ENCODE data around the gene NR3C2.
"Not testable (repeated sequence)": the region's sequence is repeated elsewhere in the genome, so short reads cannot be mapped to it uniquely, and the experiment has no call there.

The NR3C2 gene

GRCh38 chr4:148112231-148112982 is 329.8 kb downstream of the NR3C2 start:
- DNase-seq (ENCODE audit: low read depth), result peak; percentile 19

- DNase-seq (ENCODE audit: low read depth), result no peak
Observed at GRCh38 chr4:148110169-148110568, 332.0 kb downstream of the NR3C2 start.

- DNase-seq (ENCODE audit: low read depth), result no peak
Observed at GRCh38 chr4:148109216-148109615, 333.0 kb downstream of the NR3C2 start.

- DNase-seq (ENCODE audit: low read depth), result no peak
Observed at GRCh38 chr4:148108766-148109165, 333.4 kb downstream of the NR3C2 start.

GRCh38 chr4:148103597-148104355 is 338.4 kb downstream of the NR3C2 start:
- no peak for DNase-seq (ENCODE audit: low read depth)

- DNase-seq (ENCODE audit: low read depth), result no peak
Observed at GRCh38 chr4:148101790-148102189, 340.4 kb downstream of the NR3C2 start.

- DNase-seq (ENCODE audit: low read depth), result no peak
Observed at GRCh38 chr4:148101235-148101634, 341.0 kb downstream of the NR3C2 start.

- DNase-seq (ENCODE audit: low read depth), result no peak
Observed at GRCh38 chr4:148097801-148098200, 344.4 kb downstream of the NR3C2 start.

GRCh38 chr4:148095346-148095923 is 346.8 kb downstream of the NR3C2 start:
- DNase-seq (ENCODE audit: low read depth), result no peak

GRCh38 chr4:148094149-148094548 is 348.1 kb downstream of the NR3C2 start:
- DNase-seq (ENCODE audit: low read depth), result no peak

- no peak for DNase-seq (ENCODE audit: low read depth)
Observed at GRCh38 chr4:148093065-148093464, 349.1 kb downstream of the NR3C2 start.

GRCh38 chr4:148092316-148093014 is 349.7 kb downstream of the NR3C2 start:
- DNase-seq (ENCODE audit: low read depth), result no peak

GRCh38 chr4:148091896-148092295 is 350.3 kb downstream of the NR3C2 start:
- no peak for DNase-seq (ENCODE audit: low read depth)

- DNase-seq (ENCODE audit: low read depth), result no peak
Observed at GRCh38 chr4:148090503-148091476, 351.4 kb downstream of the NR3C2 start.

GRCh38 chr4:148090029-148090428 is 352.2 kb downstream of the NR3C2 start:
- no peak for DNase-seq (ENCODE audit: low read depth)

- DNase-seq (ENCODE audit: low read depth), result no peak
Observed at GRCh38 chr4:148089624-148090023, 352.6 kb downstream of the NR3C2 start.

GRCh38 chr4:148083073-148083472 is 359.1 kb downstream of the NR3C2 start:
- DNase-seq (ENCODE audit: low read depth), result not testable (repeated sequence)

GRCh38 chr4:148081745-148082144 is 360.5 kb downstream of the NR3C2 start:
- no peak for DNase-seq (ENCODE audit: low read depth)

GRCh38 chr4:148081267-148081666 is 360.9 kb downstream of the NR3C2 start:
- DNase-seq (ENCODE audit: low read depth), result no peak

GRCh38 chr4:148079961-148080360 is 362.3 kb downstream of the NR3C2 start:
- DNase-seq (ENCODE audit: low read depth), result no peak

GRCh38 chr4:148078061-148078460 is 364.2 kb downstream of the NR3C2 start:
- DNase-seq (ENCODE audit: low read depth), result no peak
